ENCODE results near the gene SUN1. TPM values are rescaled to one million over a fixed set of nuclear protein-coding genes. Genes with fewer than 3 reads are reported as not detected.

SUN1 gene
- total and polyA plus RNA-seq, 12 donors, result 69.2 to 211 (median 183) TPM

- Histone ChIP-seq H3K4me1 (peaks cover 28 to 85% (median 64%) of the 10 kb centered on the region in 9 donors), H3K9me3 (no peaks in the 10 kb centered on the region), H3K36me3 (peaks cover 0 to 62% (median 16%) of the 10 kb centered on the region in 9 donors), H3K27ac (peak overlapping the region; percentile 25 to 97 (median 74)), H3K4me3 (no peak overlapping the region), H3K27me3 (no peaks in the 10 kb centered on the region)
- intact Hi-C loops (cut with DNase I), result loop anchor here in 5 of 10 donors (2.0 to 10.0 kb wide), 5 partner anchors 31 to 51 kb away; no protein-coding TSS in a partner anchor
- DNase-seq, result no peak
- TF ChIP-seq CTCF (IDR thresholded peaks at IDR 0.05), result no peak
- ATAC-seq, result peak in 2 of 8 donors; percentile 10 to 17
- WGBS, 2 donors, result 70 to 71% methylated on average over 27 of the region's 27 CpGs
These were observed 3.5 kb downstream of the SUN1 start for GRCh38 chr7:835485-836401.

- Histone ChIP-seq H3K27ac (peak overlapping the region; percentile 25 to 97 (median 74)), H3K9me3 (no peaks in the 10 kb centered on the region), H3K27me3 (no peaks in the 10 kb centered on the region), H3K4me3 (no peak overlapping the region), H3K36me3 (peaks cover 0 to 68% (median 18%) of the 10 kb centered on the region in 9 donors), H3K4me1 (peaks cover 24 to 79% (median 57%) of the 10 kb centered on the region in 9 donors)
- intact Hi-C loops (cut with DNase I), result loop anchor here in 5 of 10 donors (2.0 to 10.0 kb wide), 5 partner anchors 30 to 52 kb away; no protein-coding TSS in a partner anchor
- ATAC-seq, result peak in 6 of 8 donors; percentile 24 to 50 (median 34)
- no peak for DNase-seq
- peak; percentile 28 to 65 (median 55) for TF ChIP-seq CTCF (IDR thresholded peaks at IDR 0.05)
- 43 to 45% methylated on average over 5 of the region's 5 CpGs for WGBS, 2 donors
These were observed 4.2 kb downstream of the SUN1 start for GRCh38 chr7:836429-836828.

- intact Hi-C loops (cut with DNase I), result loop anchor here in 5 of 10 donors (2.0 to 10.0 kb wide), 5 partner anchors 30 to 52 kb away; no protein-coding TSS in a partner anchor
- 65 to 84% methylated on average over 19 of the region's 19 CpGs for WGBS, 2 donors
- peak; percentile 18 to 68 (median 48) for ATAC-seq
- no peak overlapping the region for H3K4me3 ChIP-seq
- peak overlapping the region; percentile 25 to 97 (median 74) for H3K27ac ChIP-seq
- no peaks in the 10 kb centered on the region for H3K27me3 ChIP-seq
- no peak for TF ChIP-seq CTCF (IDR thresholded peaks at IDR 0.05)
- H3K9me3 ChIP-seq, result no peaks in the 10 kb centered on the region
- H3K4me1 ChIP-seq, result peaks cover 26 to 79% (median 54%) of the 10 kb centered on the region in 9 donors
- DNase-seq, result no peak
- peaks cover 0 to 72% (median 24%) of the 10 kb centered on the region in 9 donors for H3K36me3 ChIP-seq
These were observed 4.7 kb downstream of the SUN1 start for GRCh38 chr7:837001-837400.

- peaks cover 0 to 84% (median 50%) of the 10 kb centered on the region in 9 donors for H3K36me3 ChIP-seq
- WGBS, 2 donors, result 92 to 94% methylated on average over 24 of the region's 24 CpGs
- no peak overlapping the region for H3K4me3 ChIP-seq
- H3K4me1 ChIP-seq, result peaks cover 18 to 61% (median 42%) of the 10 kb centered on the region in 9 donors
- ATAC-seq (no peak), DNase-seq (no peak)
- no peak overlapping the region for H3K27ac ChIP-seq
- no peak for TF ChIP-seq CTCF (IDR thresholded peaks at IDR 0.05)
- no peaks in the 10 kb centered on the region for H3K27me3 ChIP-seq
- no peaks in the 10 kb centered on the region for H3K9me3 ChIP-seq
- intact Hi-C loops (cut with DNase I), result no loop called here
These were observed 7.8 kb downstream of the SUN1 start for GRCh38 chr7:840001-840600.

Measured in heart right ventricle (tissue), 16 donors.